HepG2 (cell line): ENCODE data around the gene CRIP1. TPM values are rescaled to one million over a fixed set of nuclear protein-coding genes. Genes with fewer than 3 reads are reported as not detected.

ENCODE experiments used
- ASH2L ChIP-seq: fragments of 300-600, 200-600 bp; sonication (generic); IDR thresholded peaks from 2 replicates; pipeline ENCODE4 v1.7.0; 2017; ENCODE audit warnings: low read depth, mild to moderate bottlenecking, moderate library complexity, mixed read lengths, low read length; ENCODE audit not compliant: insufficient read length
- BORCS8-MEF2B ChIP-seq: sonication (generic); formaldehyde crosslinking; IDR thresholded peaks from 2 replicates; pipeline ENCODE4 v1.8.0; 2022; ENCODE audit warnings: mild to moderate bottlenecking, missing genetic modification reagents
- CHCHD3 ChIP-seq: sonication (generic); formaldehyde crosslinking; IDR thresholded peaks from 2 replicates; pipeline ENCODE4 v1.8.0; 2022; ENCODE audit warnings: mild to moderate bottlenecking, missing genetic modification reagents, moderate library complexity
- EEA1 ChIP-seq: sonication (generic); formaldehyde crosslinking; IDR thresholded peaks from 2 replicates; pipeline ENCODE4 v1.5.1; 2020; ENCODE audit warnings: mild to moderate bottlenecking, missing genetic modification reagents, borderline replicate concordance
- GABPA ChIP-seq, 2 experiments: IDR thresholded peaks; 2 replicates each; pipeline ENCODE4 v1.6.1; 2011 to 2016; ENCODE audit warnings: low read depth in 2 of 2, low read length in 1 of 2, missing biosample characterization in 1 of 2, missing genetic modification characterization in 1 of 2
- HBP1 ChIP-seq: IDR thresholded peaks from 2 replicates; pipeline ENCODE4 v1.6.1; 2016; ENCODE audit warnings: low read depth, control low read depth
- HNRNPL ChIP-seq: fragments of 200-400 bp; formaldehyde crosslinking; IDR thresholded peaks from 2 replicates; pipeline ENCODE4 v1.6.1; 2017; ENCODE audit warnings: mild to moderate bottlenecking, low read depth, low read length
- KLF16 ChIP-seq, 2 experiments: sonication (generic) in 1 of 2; formaldehyde crosslinking in 1 of 2; IDR thresholded peaks; 2 replicates each; pipeline versions ENCODE4 v1.6.1 to v1.8.0; 2016 to 2023; ENCODE audit warnings: missing genetic modification reagents in 2 of 2, missing compliant biosample characterization in 1 of 2
- NCOR1 ChIP-seq: fragments of 200-600 bp; sonication (generic); IDR thresholded peaks from 2 replicates; pipeline ENCODE4 v1.7.0; 2017; ENCODE audit warnings: antibody characterized with exemption, low read length, borderline replicate concordance
- NFKB2 ChIP-seq: sonication (generic); formaldehyde crosslinking; IDR thresholded peaks from 2 replicates; pipeline ENCODE4 v1.4.0; 2020; ENCODE audit warnings: missing genetic modification reagents, borderline replicate concordance
- NR3C1 ChIP-seq: sonication (generic); formaldehyde crosslinking; IDR thresholded peaks from 2 replicates; pipeline ENCODE4 v1.4.0; 2020; ENCODE audit warnings: missing genetic modification reagents
- SETDB1 ChIP-seq: sonication (generic); formaldehyde crosslinking; IDR thresholded peaks from 2 replicates; pipeline ENCODE4 v1.5.1; 2020; ENCODE audit warnings: missing genetic modification reagents, mild to moderate bottlenecking, borderline replicate concordance
- SMAD3 ChIP-seq: sonication (generic); formaldehyde crosslinking; IDR thresholded peaks from 2 replicates; pipeline ENCODE4 v1.4.0; 2020; ENCODE audit warnings: missing genetic modification reagents
- SP5 ChIP-seq: IDR thresholded peaks from 2 replicates; pipeline ENCODE4 v1.6.1; 2016; ENCODE audit warnings: low read depth, borderline replicate concordance
- TCF7L2 ChIP-seq: IDR thresholded peaks from 2 replicates; pipeline ENCODE4 v1.6.1; 2011; ENCODE audit warnings: mild to moderate bottlenecking, low read depth, low read length, moderate library complexity
- TRAFD1 ChIP-seq: sonication (generic); formaldehyde crosslinking; IDR thresholded peaks from 2 replicates; pipeline ENCODE4 v1.5.1; 2020; ENCODE audit warnings: missing genetic modification reagents, mild to moderate bottlenecking, borderline replicate concordance
- ZNF276 ChIP-seq: sonication (generic); formaldehyde crosslinking; IDR thresholded peaks from 2 replicates; pipeline ENCODE4 v1.4.0; 2020; ENCODE audit warnings: mild to moderate bottlenecking, low read depth, missing genetic modification reagents
- ZNF33B ChIP-seq: sonication (generic); formaldehyde crosslinking; IDR thresholded peaks from 2 replicates; pipeline ENCODE4 v1.5.1; 2020; ENCODE audit warnings: mild to moderate bottlenecking, missing genetic modification reagents
- ZNF451 ChIP-seq: sonication (generic); formaldehyde crosslinking; IDR thresholded peaks from 2 replicates; pipeline ENCODE4 v1.5.0; 2020; ENCODE audit warnings: mild to moderate bottlenecking, missing genetic modification reagents
- ZNF530 ChIP-seq: sonication (generic); formaldehyde crosslinking; IDR thresholded peaks from 2 replicates; pipeline ENCODE4 v1.5.0; 2020; ENCODE audit warnings: low read depth, mild to moderate bottlenecking, missing genetic modification reagents
- ZNF724P ChIP-seq: sonication (generic); formaldehyde crosslinking; IDR thresholded peaks from 2 replicates; pipeline ENCODE4 v1.8.0; 2022; ENCODE audit warnings: missing genetic modification reagents, borderline replicate concordance
- ZSCAN20 ChIP-seq: sonication (generic); formaldehyde crosslinking; IDR thresholded peaks from 2 replicates; pipeline ENCODE4 v1.4.0; 2020; ENCODE audit warnings: missing genetic modification reagents, mild to moderate bottlenecking, borderline replicate concordance
- polyA plus RNA-seq, 8 experiments: library from polyadenylated mRNA; depleted of rRNA in 3 of 8; stranded (reverse) in 7 of 8; unstranded in 1 of 8; fragments of >200 nt; fragmentation: Illumina TruSeq in 4 of 8; extraction: Trizol in 4 of 8; gene quantifications; 2 replicates each; pipeline versions ENCODE4 v1.2.1 to v1.2.3, GENCODE V29; 2011 to 2016; ENCODE audit warnings: low read depth in 4 of 8, missing spikeins in 1 of 8, mixed read lengths in 1 of 8; ENCODE audit not compliant: insufficient read depth in 1 of 8
- total RNA-seq, 5 experiments: library from RNA; depleted of rRNA; stranded (reverse); fragments of >200 nt; fragmentation: Illumina TruSeq; extraction: Trizol; gene quantifications; 2 replicates each; pipeline ENCODE4 v1.2.3, GENCODE V29; 2016; ENCODE audit warnings: low read depth in 1 of 5

CRIP1 gene
- total and polyA plus RNA-seq, 2 of the 13 experiments (the other 11 are each of a cell fraction or from before 2014, with no cell fraction given) = 53.9 to 59.5 TPM

GRCh38 chr14:105499256-105500035 is 12.8 kb downstream of the CRIP1 start (continued):
- TF ChIP-seq ZNF276 (CRISPR knock-in tag) (peak; percentile 48; the same call in 1 of the 2 replicates), ZSCAN20 (CRISPR knock-in tag) (no peak), SETDB1 (CRISPR knock-in tag) (no peak), ZNF530 (CRISPR knock-in tag) (no peak), ZNF33B (CRISPR knock-in tag) (no peak), SP5 (CRISPR knock-in tag) (peak; percentile 77), GABPA (IDR thresholded peaks at IDR 0.05; ENCODE audit: low read depth, low read length) (no peak), GABPA (CRISPR knock-in tag; IDR thresholded peaks at IDR 0.05; ENCODE audit: low read depth) (no peak), HBP1 (no peak), KLF16 (CRISPR knock-in tag; IDR thresholded peaks at IDR 0.05) (peak in 1 of 2 experiments; percentile 53; a peak in 1 of 4 replicates), ZNF724P (peak; percentile 82; the same call in 1 of the 2 replicates), TCF7L2 (no peak), TRAFD1 (CRISPR knock-in tag) (no peak), SMAD3 (0 out of 2 replicates have a peak, but pooled peaks have one; percentile 21), ZNF451 (CRISPR knock-in tag) (peak; percentile 69), NR3C1 (CRISPR knock-in tag) (no peak), HNRNPL (peak; percentile 94), NFKB2 (peak; percentile 85; the same call in 1 of the 2 replicates), NCOR1 (no peak; the same call in 1 of the 2 replicates), BORCS8-MEF2B (CRISPR knock-in tag) (no peak), ASH2L (peak; percentile 56), EEA1 (CRISPR knock-in tag) (0 out of 2 replicates have a peak, but pooled peaks have one; percentile 26), CHCHD3 (CRISPR knock-in tag) (no peak)
